DOHH2 (cell line): ENCODE data around the gene OSBPL8.

ENCODE experiments used
- CTCF ChIP-seq: fragments of 200-600 bp; sonication (generic); IDR thresholded peaks from one replicate; pipeline ENCODE4 v1.5.1; 2014; ENCODE audit warnings: antibody characterized with exemption, mild to moderate bottlenecking, low read depth, low read length; ENCODE audit not compliant: poor library complexity, severe bottlenecking
- EZH2phosphoT487 ChIP-seq: fragments of 200-600 bp; sonication (generic); IDR thresholded peaks from 2 replicates; pipeline ENCODE4 v1.6.1; 2017; ENCODE audit warnings: borderline replicate concordance, mild to moderate bottlenecking, antibody characterized with exemption, low read length, moderate library complexity, mixed read lengths

- no peak for TF ChIP-seq CTCF
- no peak for TF ChIP-seq EZH2phosphoT487
These were observed 148.8 kb downstream of the OSBPL8 start for GRCh38 chr12:76410781-76411180.
